ENCODE data around the gene DNAH2.
A peak's percentile ranks its signal among the peaks of the same experiment; 100 is the strongest.

Gene DNAH2

GRCh38 chr17:7833795-7834541, 116.4 kb downstream of the DNAH2 start, which contains the start of gene KDM6B:
TSS of gene KDM6B (plus strand) at chr17:7834217. CDS start at chr17:7845555, 11,338 bp downstream.
- Histone ChIP-seq H2AFZ (ENCODE audit: low read length) (no peak within 1 kb of the TSS), H3K9me3 (ENCODE audit: low read length) (no peaks in the 10 kb centered on the region), H3K4me1 (ENCODE audit: insufficient read depth, low read length, severe bottlenecking) (peaks cover 30% of the 10 kb centered on the region), H3F3A (ENCODE audit: insufficient read depth, low read length) (peaks cover 5% of the 10 kb centered on the region; the same call in 1 of the 2 replicates), H3K27ac (ENCODE audit: low read depth, low read length, poor library complexity, severe bottlenecking) (peak within 1 kb of the TSS; percentile 95), H3K36me3 (ENCODE audit: insufficient read depth, low read length) (no peaks in the 10 kb centered on the region), H3K27me3 (ENCODE audit: insufficient read depth, low read length) (no peaks in the 10 kb centered on the region), H3K4me3 (ENCODE audit: low read depth, low read length, poor library complexity, severe bottlenecking) (peak within 1 kb of the TSS; percentile 68), H3K4me2 (ENCODE audit: low read length) (peak within 1 kb of the TSS; percentile 79), H3K9me2 (ENCODE audit: low read depth, low read length) (no peaks in the 10 kb centered on the region), H3K9ac (ENCODE audit: low read length) (peak within 1 kb of the TSS; percentile 72), H4K20me1 (ENCODE audit: insufficient read depth, low read length) (no peaks in the 10 kb centered on the region), H3K79me2 (ENCODE audit: insufficient read depth, low read length) (no peaks in the 10 kb centered on the region)
- TF ChIP-seq EZH2 (IDR thresholded peaks at IDR 0.05; ENCODE audit: borderline replicate concordance, low read length) (no peak), CTCF (IDR thresholded peaks at IDR 0.05; ENCODE audit: low read length) (no peak)

GRCh38 chr17:7834542-7834956, 117.0 kb downstream of the DNAH2 start:
- Histone ChIP-seq H3K4me2 (ENCODE audit: low read length) (peak overlapping the region; percentile 79), H3K79me2 (ENCODE audit: insufficient read depth, low read length) (no peaks in the 10 kb centered on the region), H4K20me1 (ENCODE audit: insufficient read depth, low read length) (no peaks in the 10 kb centered on the region), H3K36me3 (ENCODE audit: insufficient read depth, low read length) (no peaks in the 10 kb centered on the region), H3K9me3 (ENCODE audit: low read length) (no peaks in the 10 kb centered on the region), H2AFZ (ENCODE audit: low read length) (no peak overlapping the region), H3K27me3 (ENCODE audit: insufficient read depth, low read length) (no peaks in the 10 kb centered on the region), H3F3A (ENCODE audit: insufficient read depth, low read length) (peaks cover 6% of the 10 kb centered on the region; the same call in 1 of the 2 replicates), H3K9ac (ENCODE audit: low read length) (peak overlapping the region; percentile 72; the same call in 1 of the 2 replicates), H3K4me1 (ENCODE audit: insufficient read depth, low read length, severe bottlenecking) (peaks cover 35% of the 10 kb centered on the region), H3K27ac (ENCODE audit: low read depth, low read length, poor library complexity, severe bottlenecking) (peak overlapping the region; percentile 95), H3K9me2 (ENCODE audit: low read depth, low read length) (no peaks in the 10 kb centered on the region), H3K4me3 (ENCODE audit: low read depth, low read length, poor library complexity, severe bottlenecking) (peak overlapping the region; percentile 68)
- TF ChIP-seq EZH2 (IDR thresholded peaks at IDR 0.05; ENCODE audit: borderline replicate concordance, low read length) (no peak), CTCF (IDR thresholded peaks at IDR 0.05; ENCODE audit: low read length) (no peak)

- H3K79me2 ChIP-seq (ENCODE audit: insufficient read depth, low read length) = no peaks in the 10 kb centered on the region
- H3F3A ChIP-seq (ENCODE audit: insufficient read depth, low read length) = peaks cover 6% of the 10 kb centered on the region; the same call in 1 of the 2 replicates
- peak; percentile 95 for TF ChIP-seq CTCF (IDR thresholded peaks at IDR 0.05; ENCODE audit: low read length)
- no peak for TF ChIP-seq EZH2 (IDR thresholded peaks at IDR 0.05; ENCODE audit: borderline replicate concordance, low read length)
- peaks cover 42% of the 10 kb centered on the region for H3K4me1 ChIP-seq (ENCODE audit: insufficient read depth, low read length, severe bottlenecking)
- peak overlapping the region; percentile 79 for H3K9ac ChIP-seq (ENCODE audit: low read length)
- H3K36me3 ChIP-seq (ENCODE audit: insufficient read depth, low read length) = no peaks in the 10 kb centered on the region; the same call in 1 of the 2 replicates
- H3K4me2 ChIP-seq (ENCODE audit: low read length) = peak overlapping the region; percentile 79
- H3K9me2 ChIP-seq (ENCODE audit: low read depth, low read length) = no peaks in the 10 kb centered on the region
- H3K9me3 ChIP-seq (ENCODE audit: low read length) = no peaks in the 10 kb centered on the region
- H3K27ac ChIP-seq (ENCODE audit: low read depth, low read length, poor library complexity, severe bottlenecking) = peak overlapping the region; percentile 95
- no peaks in the 10 kb centered on the region for H3K27me3 ChIP-seq (ENCODE audit: insufficient read depth, low read length)
- H4K20me1 ChIP-seq (ENCODE audit: insufficient read depth, low read length) = no peaks in the 10 kb centered on the region
- H3K4me3 ChIP-seq (ENCODE audit: low read depth, low read length, poor library complexity, severe bottlenecking) = peak overlapping the region; percentile 68
- H2AFZ ChIP-seq (ENCODE audit: low read length) = no peak overlapping the region
Observed at GRCh38 chr17:7834957-7835813, 117.6 kb downstream of the DNAH2 start.
